Neutrophil (primary cell): ENCODE data around the gene LTBP1.

Source experiments
- H3K27ac ChIP-seq: fragments of 200-600 bp; sonication (generic); 2 replicates; pipeline ENCODE4 v1.5.1; 2016; ENCODE audit warnings: mild to moderate bottlenecking, moderate library complexity
- H3K27me3 ChIP-seq: fragments of 200-600 bp; sonication (generic); 2 replicates; pipeline ENCODE4 v1.6.0; 2016; ENCODE audit warnings: mild to moderate bottlenecking
- H3K36me3 ChIP-seq: fragments of 200-600 bp; sonication (generic); 2 replicates; pipeline ENCODE4 v1.5.1; 2017
- H3K4me1 ChIP-seq, 2 experiments: fragments of 200-600 bp in 1 of 2; sonication (generic) in 1 of 2; 1 replicate in 1 of 2; 2 replicates in 1 of 2; pipeline versions ENCODE4 v1.5.1 to v1.6.1; 2013 to 2016; ENCODE audit warnings: low read depth in 1 of 2, low read length in 1 of 2, mild to moderate bottlenecking in 1 of 2, moderate library complexity in 1 of 2; ENCODE audit not compliant: control insufficient read depth in 1 of 2, insufficient read depth in 1 of 2
- H3K4me3 ChIP-seq, 2 experiments: fragments of 200-600 bp in 1 of 2; sonication (generic) in 1 of 2; 1 replicate in 1 of 2; 2 replicates in 1 of 2; pipeline ENCODE4 v1.5.1; 2013 to 2016; ENCODE audit warnings: low read depth in 1 of 2, low read length in 1 of 2, mild to moderate bottlenecking in 1 of 2, moderate library complexity in 1 of 2
- H3K9me3 ChIP-seq: fragments of 200-600 bp; sonication (generic); 2 replicates; pipeline ENCODE4 v1.5.1; 2016
- TF ChIP-seq, protein P1 (sequence below): fragments of 200-600 bp; sonication (generic); IDR thresholded peaks from 2 replicates; pipeline ENCODE4 v1.5.1; 2016; ENCODE audit warnings: antibody characterized with exemption

The LTBP1 gene

DNA sequence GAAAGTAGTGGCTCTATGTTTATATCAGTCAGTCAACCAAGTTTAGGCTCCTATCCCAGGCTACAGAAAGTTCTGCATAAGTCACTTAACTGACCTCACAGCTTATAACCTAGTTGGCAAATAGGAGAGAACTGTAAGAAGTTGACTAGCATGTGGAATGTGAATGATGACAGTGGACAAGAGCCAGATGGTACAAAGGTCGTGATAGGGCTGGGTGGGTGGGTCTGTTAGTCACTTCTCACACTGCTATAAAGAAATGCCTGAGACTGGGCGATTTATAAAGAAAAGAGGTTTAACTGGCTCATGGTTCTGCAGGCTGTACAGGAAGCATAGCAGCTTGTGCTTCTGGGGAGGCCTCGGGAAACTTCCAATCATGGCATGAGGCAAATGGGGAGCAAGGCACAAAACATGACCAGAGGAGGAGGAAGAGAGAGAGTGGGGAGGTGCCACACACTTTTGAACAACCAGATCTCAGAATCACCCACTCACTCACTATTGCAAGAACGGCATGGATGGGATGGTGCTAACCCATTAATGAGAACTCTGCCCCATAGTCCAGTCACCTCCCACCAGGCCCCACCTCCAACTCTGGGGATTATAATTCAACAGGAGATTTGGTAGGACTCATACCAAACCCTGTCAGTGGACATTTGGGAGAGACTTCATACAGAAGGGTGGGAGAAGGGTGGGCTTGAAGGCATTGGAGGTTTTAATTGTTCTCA is 68.8 kb downstream of the LTBP1 start:
- TF ChIP-seq, protein P1, sequence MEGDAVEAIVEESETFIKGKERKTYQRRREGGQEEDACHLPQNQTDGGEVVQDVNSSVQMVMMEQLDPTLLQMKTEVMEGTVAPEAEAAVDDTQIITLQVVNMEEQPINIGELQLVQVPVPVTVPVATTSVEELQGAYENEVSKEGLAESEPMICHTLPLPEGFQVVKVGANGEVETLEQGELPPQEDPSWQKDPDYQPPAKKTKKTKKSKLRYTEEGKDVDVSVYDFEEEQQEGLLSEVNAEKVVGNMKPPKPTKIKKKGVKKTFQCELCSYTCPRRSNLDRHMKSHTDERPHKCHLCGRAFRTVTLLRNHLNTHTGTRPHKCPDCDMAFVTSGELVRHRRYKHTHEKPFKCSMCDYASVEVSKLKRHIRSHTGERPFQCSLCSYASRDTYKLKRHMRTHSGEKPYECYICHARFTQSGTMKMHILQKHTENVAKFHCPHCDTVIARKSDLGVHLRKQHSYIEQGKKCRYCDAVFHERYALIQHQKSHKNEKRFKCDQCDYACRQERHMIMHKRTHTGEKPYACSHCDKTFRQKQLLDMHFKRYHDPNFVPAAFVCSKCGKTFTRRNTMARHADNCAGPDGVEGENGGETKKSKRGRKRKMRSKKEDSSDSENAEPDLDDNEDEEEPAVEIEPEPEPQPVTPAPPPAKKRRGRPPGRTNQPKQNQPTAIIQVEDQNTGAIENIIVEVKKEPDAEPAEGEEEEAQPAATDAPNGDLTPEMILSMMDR: no peak
- no peaks in the 10 kb centered on the region for H3K27me3 ChIP-seq
- H3K36me3 ChIP-seq: no peaks in the 10 kb centered on the region
- no peak overlapping the region for H3K4me3 ChIP-seq
- H3K27ac ChIP-seq: no peak overlapping the region
- H3K4me1 ChIP-seq: no peaks in the 10 kb centered on the region
- H3K9me3 ChIP-seq: no peaks in the 10 kb centered on the region

DNA sequence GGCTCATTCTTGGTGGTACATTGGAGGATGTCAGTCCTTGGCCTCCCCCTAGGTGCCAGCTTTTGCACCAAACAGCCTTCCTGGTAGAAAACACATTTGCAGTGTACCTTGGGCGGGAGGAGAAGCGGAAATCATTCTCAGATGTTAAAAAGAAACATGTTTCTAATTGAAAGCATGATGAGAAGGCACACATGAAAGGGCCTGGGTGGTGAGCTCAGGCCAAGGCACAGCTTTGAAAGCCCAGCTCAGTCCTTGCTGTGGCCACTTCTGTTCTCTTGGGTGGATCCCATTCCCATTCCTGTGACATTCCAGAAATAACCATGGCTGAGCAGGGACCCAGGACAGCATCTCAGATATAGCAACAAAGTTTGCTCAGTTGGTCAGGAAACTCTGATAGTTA is 71.5 kb downstream of the LTBP1 start:
- Histone ChIP-seq H3K36me3 (no peaks in the 10 kb centered on the region), H3K27ac (no peak overlapping the region), H3K4me3 (no peak overlapping the region), H3K27me3 (peaks cover 11% of the 10 kb centered on the region), H3K9me3 (no peaks in the 10 kb centered on the region), H3K4me1 (no peaks in the 10 kb centered on the region)
- TF ChIP-seq, protein P1: no peak

DNA sequence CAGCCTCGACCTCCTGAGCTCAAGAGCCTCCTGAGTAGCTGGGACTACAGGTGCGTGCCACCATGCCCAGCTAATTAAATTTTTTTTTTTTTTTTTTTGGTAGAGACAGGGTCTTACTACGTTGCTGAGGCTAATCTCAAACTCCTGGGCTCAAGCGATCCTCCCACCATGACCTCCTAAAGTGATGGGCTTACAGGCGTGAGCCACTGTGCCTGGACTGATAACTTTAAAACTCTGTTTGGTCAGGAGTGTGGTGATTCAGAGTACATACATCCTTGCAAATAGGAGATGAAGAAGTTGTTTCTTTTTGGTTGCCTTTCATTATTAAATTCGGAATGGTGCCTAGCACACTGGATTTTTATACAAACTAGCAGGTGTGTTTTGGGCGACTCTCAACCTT is 73.0 kb downstream of the LTBP1 start:
- H3K27ac ChIP-seq: no peak overlapping the region
- H3K9me3 ChIP-seq: no peaks in the 10 kb centered on the region
- TF ChIP-seq, protein P1: no peak
- H3K27me3 ChIP-seq: peaks cover 14% of the 10 kb centered on the region
- no peaks in the 10 kb centered on the region for H3K36me3 ChIP-seq
- H3K4me3 ChIP-seq: no peak overlapping the region
- H3K4me1 ChIP-seq: no peaks in the 10 kb centered on the region

DNA sequence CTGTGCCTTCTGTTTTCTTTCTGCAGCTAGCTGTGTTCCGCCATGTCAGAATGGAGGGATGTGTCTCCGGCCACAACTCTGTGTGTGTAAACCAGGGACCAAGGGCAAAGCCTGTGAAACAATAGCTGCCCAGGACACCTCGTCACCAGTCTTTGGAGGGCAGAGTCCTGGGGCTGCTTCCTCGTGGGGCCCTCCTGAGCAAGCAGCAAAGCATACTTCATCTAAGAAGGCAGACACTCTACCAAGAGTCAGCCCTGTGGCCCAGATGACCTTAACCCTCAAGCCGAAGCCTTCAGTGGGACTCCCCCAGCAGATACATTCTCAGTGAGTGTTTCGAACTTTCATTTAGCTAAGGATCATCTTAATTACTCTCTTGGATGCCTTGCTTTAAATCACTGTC is 74.1 kb downstream of the LTBP1 start:
- no peak overlapping the region for H3K4me3 ChIP-seq
- no peaks in the 10 kb centered on the region for H3K4me1 ChIP-seq
- no peaks in the 10 kb centered on the region for H3K36me3 ChIP-seq
- TF ChIP-seq, protein P1: no peak
- H3K9me3 ChIP-seq: no peaks in the 10 kb centered on the region
- H3K27me3 ChIP-seq: peaks cover 14% of the 10 kb centered on the region
- no peak overlapping the region for H3K27ac ChIP-seq

DNA sequence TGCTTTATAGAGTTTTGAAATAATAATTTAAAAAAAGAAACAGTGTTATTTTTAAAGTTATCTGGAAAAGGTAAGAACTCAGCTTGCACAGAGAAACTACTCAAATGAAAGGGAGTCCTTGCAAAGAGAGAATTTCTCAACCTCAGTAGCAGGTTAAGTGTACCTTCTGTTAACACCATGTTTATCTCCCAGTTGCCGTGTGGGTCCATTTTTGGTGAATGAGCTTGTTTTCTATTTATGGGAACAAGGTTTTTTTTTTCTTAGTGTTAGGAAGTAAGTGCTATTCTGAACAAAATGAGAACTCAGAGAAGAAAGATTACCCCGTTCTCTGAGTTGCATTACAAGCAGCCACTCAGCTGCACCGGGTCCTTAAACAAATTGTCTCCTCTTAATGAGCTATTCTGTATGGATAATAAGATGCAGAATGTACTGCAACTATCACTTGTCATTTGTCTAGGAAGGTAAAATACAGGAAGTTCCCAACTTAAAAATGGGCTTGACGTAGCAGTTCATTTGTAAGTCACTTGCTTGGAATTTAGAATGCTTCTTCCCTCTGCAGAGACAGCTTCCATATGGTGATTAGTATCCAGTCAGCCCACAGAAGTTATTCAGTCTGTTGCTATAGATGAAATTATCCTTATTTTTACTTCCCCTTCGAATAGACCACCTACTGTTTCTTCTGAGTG is 74.9 kb downstream of the LTBP1 start:
- Histone ChIP-seq H3K4me1 (no peaks in the 10 kb centered on the region), H3K9me3 (no peaks in the 10 kb centered on the region), H3K27me3 (peaks cover 14% of the 10 kb centered on the region), H3K4me3 (no peak overlapping the region), H3K36me3 (no peaks in the 10 kb centered on the region), H3K27ac (no peak overlapping the region)
- TF ChIP-seq, protein P1: no peak
